DOHH2 (cell line): Measurements from ENCODE around the gene MRS2.

Experiments used
- H3F3A ChIP-seq: fragments of 200-600 bp; sonication (generic), shearing (Covaris generic); 2 replicates; pipeline ENCODE4 v1.6.0; 2016; ENCODE audit warnings: antibody characterized with exemption, mild to moderate bottlenecking; ENCODE audit not compliant: control insufficient read depth, insufficient read depth
- H3K27ac ChIP-seq: fragments of 200-600 bp; sonication (generic); 2 replicates; pipeline ENCODE4 v1.5.1; 2014; ENCODE audit warnings: low read depth, mild to moderate bottlenecking, low read length, moderate library complexity
- H3K27me3 ChIP-seq: fragments of 200-600 bp; sonication (generic); 2 replicates; pipeline ENCODE4 v1.6.1; 2014; ENCODE audit warnings: mild to moderate bottlenecking, low read length, mixed read lengths; ENCODE audit not compliant: control insufficient read depth
- H3K36me3 ChIP-seq: fragments of 200-600 bp; sonication (generic); 2 replicates; pipeline ENCODE4 v1.6.1; 2014; ENCODE audit warnings: mild to moderate bottlenecking, low read length, moderate library complexity, mixed read lengths; ENCODE audit not compliant: control insufficient read depth
- H3K4me1 ChIP-seq: fragments of 200-600 bp; sonication (generic); 2 replicates; pipeline ENCODE4 v1.6.1; 2014; ENCODE audit warnings: mild to moderate bottlenecking, low read length, mixed read lengths; ENCODE audit not compliant: control insufficient read depth
- H3K4me2 ChIP-seq: fragments of 200-600 bp; sonication (generic); 2 replicates; pipeline ENCODE4 v1.6.0; 2014; ENCODE audit warnings: mild to moderate bottlenecking, low read length, moderate library complexity
- H3K4me3 ChIP-seq: fragments of 200-600 bp; sonication (generic); 2 replicates; pipeline ENCODE4 v1.5.1; 2014; ENCODE audit warnings: mild to moderate bottlenecking, low read length, mixed read lengths
- H3K79me2 ChIP-seq: fragments of 200-600 bp; sonication (generic); 2 replicates; pipeline ENCODE4 v1.6.1; 2014; ENCODE audit warnings: mild to moderate bottlenecking, low read length, mixed read lengths; ENCODE audit not compliant: control insufficient read depth
- H3K9me2 ChIP-seq: fragments of 200-600 bp; sonication (generic); replicated peaks from 2 replicates; pipeline ENCODE4 v1.6.1; 2014; ENCODE audit warnings: mild to moderate bottlenecking, low read length, mixed read lengths; ENCODE audit not compliant: control insufficient read depth
- H3K9me3 ChIP-seq: fragments of 200-600 bp; sonication (generic); 2 replicates; pipeline ENCODE4 v1.6.1; 2014; ENCODE audit warnings: antibody characterized with exemption, low read length, mixed read lengths; ENCODE audit not compliant: control insufficient read depth, insufficient read depth
- H4K20me1 ChIP-seq: fragments of 200-600 bp; sonication (generic); 2 replicates; pipeline ENCODE4 v1.6.0; 2014; ENCODE audit warnings: low read depth, mild to moderate bottlenecking, antibody characterized with exemption, low read length, moderate library complexity; ENCODE audit not compliant: control insufficient read depth, insufficient read depth
- CTCF ChIP-seq: fragments of 200-600 bp; sonication (generic); IDR thresholded peaks from one replicate; pipeline ENCODE4 v1.5.1; 2014; ENCODE audit warnings: antibody characterized with exemption, mild to moderate bottlenecking, low read depth, low read length; ENCODE audit not compliant: poor library complexity, severe bottlenecking
- EZH2phosphoT487 ChIP-seq: fragments of 200-600 bp; sonication (generic); IDR thresholded peaks from 2 replicates; pipeline ENCODE4 v1.6.1; 2017; ENCODE audit warnings: borderline replicate concordance, mild to moderate bottlenecking, antibody characterized with exemption, low read length, moderate library complexity, mixed read lengths

MRS2 gene

GRCh38 chr6:24472181-24472580, 69.4 kb downstream of the MRS2 start:
- Histone ChIP-seq H3K4me3 (no peak overlapping the region), H3K4me2 (no peak overlapping the region), H3K9me3 (no peaks in the 10 kb centered on the region), H3K27ac (no peak overlapping the region), H3K79me2 (no peaks in the 10 kb centered on the region), H3K4me1 (no peaks in the 10 kb centered on the region), H3K36me3 (no peaks in the 10 kb centered on the region), H3K27me3 (no peaks in the 10 kb centered on the region), H4K20me1 (no peaks in the 10 kb centered on the region), H3F3A (no peaks in the 10 kb centered on the region), H3K9me2 (no peaks in the 10 kb centered on the region)
- TF ChIP-seq CTCF (no peak), EZH2phosphoT487 (no peak)
